HG03196 (cell line): ENCODE data around the gene HOXA7.

Source experiments
- ATAC-seq: cut with Tn5 transposase; IDR thresholded peaks from one replicate; pipeline ENCODE4 v1.9.1; 2021; ENCODE audit not compliant: unreplicated experiment

The HOXA7 gene

DNA sequence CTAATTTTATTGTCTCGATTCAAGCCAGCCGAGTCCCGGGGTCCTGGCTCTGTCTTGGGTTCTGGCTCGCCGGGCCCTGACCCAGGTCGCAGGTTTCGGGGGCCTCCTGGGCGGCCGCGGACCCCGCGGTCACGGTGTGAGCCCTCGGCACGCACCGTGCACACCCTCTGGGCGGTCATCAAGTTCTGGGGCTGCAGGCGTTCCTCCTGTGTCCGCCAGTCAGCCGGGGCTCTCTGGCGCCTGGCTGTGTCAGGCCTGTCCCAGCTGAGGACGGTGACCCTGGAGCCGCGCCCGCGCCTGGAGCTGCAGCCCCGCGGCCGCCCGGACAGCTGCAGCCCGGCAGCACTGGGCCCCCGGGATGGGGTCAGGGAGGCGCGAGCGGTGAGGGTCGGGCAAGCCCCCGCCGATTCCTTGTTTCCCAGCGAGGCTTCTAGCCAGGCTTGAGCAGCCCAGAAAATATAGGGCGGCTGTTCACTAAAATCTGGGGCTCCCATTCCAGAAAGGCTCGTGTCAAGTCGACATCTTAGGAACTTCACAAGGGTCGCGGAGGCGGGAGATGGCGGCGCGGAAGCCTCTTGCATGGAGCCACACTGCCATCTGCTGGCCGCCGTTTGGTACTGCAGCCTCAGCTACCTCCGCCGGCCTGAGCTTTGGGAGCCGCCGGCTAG, 4.2 kb upstream of the HOXA7 start:
- ATAC-seq: no peak

DNA sequence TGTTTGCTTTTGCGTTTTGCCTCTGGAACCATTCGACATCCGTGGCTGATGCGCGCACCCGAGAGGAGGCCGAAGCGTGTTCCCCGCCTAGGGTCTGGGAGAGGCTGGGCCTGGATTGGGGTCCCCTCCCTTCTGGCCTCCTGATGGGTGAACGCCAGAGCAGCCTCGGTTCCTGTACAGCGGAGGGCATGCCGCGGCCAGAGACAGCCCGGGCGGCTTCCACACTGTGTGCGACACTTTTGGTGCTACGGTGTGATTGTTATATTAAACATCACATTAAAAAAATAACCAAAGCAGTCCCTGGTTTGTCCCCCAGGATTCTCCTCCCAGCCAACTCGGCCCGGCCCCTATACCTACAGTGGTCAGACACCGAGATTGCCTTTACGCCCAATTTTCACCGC, 3.7 kb upstream of the HOXA7 start:
- no peak for ATAC-seq

DNA sequence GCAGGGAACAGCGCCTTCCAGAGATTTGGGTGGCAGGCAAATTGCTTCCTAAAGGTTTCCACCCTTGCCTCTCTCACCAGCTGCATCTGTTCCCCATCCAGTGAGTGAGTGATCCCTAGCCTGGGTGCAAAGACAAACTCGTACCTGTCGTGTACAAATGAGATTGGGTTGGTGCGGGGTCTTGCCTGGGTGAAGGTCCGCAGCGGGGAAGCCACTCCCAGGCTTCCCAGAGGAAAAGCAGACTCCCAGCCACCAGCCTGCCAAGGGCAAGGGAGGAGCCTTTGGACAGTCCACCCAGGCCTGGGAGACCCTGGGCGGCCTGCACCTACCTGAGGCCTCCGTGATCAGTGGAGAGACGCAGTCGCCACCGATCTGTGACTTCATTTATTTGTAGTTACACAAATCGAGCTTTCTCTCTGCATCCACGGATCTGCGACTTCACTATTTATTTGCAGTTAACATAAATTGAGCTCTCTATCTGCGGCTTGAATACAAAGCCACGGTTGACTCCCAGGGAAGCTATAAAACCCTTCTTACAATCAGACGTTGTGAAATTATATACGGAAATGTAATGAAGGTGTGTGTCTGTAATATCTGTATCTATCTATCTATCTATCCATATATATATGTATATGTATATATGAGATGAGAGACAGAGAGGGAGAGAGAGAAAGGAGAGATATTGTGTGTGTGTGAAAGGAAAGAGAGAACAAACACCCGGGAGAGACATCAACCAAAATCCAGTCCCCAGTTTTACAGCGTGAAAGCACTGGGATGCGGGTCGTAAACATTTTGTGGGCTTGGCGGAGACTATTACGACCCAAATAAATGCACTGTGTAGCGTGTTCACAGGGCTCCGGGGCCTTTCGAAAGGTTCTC, 3.0 kb upstream of the HOXA7 start:
- ATAC-seq: no peak

DNA sequence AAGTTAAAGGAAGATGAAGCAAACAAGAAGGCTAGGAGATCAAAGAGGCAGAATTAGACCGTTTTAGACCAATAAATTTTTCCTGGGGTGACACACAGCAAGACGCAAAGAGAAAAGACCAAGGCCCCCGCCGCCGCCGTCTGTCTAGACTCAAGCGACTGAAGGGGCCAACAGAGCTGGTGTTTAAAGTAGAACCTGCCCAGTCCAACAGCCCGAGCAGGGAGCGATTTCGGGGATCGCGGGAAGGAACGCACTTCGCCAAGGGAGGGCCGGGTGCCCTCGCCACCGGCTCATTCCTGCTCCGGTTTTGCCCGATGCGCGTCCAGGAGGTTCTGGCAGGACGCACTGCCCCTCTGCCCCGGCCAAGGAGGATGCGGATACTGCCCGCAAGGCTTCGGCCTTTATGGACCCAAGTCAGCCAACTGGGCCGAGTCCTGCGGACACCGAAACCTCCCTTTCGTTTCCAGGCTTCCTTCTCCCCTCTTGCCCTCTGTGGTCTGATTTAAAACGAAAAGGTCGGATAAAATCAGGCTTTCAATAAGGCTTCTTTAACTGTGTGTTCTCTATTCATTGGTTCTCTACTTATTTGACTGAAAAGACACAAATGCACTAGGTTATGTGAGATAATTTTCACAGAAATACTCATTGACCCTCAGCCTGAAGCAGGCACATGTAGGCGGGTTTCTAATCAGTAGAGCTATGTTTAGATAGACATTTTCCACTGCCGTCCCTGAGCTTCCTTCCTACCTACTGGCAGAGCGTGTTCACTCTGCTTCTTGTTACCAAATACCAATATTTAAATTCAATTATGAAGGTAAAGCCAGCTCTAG, 2.2 kb upstream of the HOXA7 start:
- no peak for ATAC-seq

DNA sequence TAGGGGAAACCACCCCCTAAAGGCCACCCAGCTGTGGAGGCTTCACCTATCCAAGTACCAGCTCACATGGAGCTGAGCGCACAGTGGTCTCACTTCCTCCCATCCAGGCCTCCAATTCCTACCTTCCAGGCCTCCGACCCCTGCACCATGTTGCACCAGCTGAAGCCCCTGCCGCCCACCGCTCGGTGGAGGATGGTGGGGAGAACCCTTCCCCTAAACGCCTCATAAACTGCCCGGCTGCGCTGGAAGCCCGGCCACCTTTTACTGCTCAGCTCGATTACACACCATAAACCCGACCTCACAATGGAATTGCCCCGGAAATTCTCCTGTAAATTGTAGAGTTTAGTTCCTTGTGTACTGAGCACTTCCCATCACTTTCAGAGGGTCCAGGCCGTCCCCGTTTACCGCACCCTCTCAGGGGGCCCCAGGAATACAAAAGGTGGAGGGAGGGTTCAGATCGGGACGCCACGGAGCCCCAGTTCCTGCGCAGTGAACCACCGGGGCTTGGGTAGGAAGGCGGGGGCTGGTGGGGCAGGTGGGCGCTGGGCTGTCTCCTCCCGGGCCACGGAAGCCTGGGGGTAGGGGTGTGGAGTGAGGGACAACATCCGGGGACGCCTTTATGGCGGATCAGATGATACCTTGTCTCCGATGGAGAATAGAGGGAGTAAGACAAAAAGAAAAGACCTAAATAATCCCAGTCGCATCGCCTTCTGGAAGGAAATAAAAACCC, 1.4 kb upstream of the HOXA7 start:
- ATAC-seq: no peak

DNA sequence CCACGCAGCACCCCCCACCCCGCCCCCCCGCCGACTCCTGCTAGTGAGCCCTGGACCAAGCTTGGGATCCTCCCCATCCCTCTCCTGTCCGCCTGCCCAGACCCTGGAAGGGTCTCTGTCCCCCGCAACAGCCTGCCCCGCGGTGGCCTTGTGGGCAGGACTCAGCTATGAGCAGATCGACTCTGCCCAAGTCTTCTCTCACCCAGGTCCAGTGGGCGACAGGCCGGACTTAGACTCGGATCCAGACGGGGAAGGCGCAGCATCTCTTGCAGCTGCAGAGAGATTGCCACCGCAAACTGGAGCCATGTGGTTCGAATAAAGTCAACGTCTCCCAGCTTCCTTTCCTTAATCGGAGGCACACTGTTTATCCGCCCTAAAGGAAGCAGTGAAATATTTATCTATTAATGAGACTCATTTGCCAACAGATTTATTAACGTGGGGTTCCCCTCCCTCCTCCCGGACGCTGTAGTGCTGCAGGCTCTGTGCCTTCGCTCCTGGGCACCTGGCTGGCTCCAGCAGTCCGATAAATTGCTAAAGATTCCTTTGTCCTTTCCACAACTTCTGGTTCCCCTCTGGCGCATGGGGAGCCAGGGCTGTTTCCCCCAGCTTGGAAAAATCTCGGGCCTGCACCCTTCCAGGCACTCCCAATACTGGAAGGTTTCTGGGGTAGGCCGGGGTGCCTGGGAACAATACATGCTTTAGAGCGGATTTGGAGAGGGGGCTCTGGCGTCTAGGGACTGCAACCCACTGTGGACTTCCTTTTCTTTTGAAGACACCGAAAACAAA, 634 bp upstream of the HOXA7 start:
- ATAC-seq: no peak

DNA sequence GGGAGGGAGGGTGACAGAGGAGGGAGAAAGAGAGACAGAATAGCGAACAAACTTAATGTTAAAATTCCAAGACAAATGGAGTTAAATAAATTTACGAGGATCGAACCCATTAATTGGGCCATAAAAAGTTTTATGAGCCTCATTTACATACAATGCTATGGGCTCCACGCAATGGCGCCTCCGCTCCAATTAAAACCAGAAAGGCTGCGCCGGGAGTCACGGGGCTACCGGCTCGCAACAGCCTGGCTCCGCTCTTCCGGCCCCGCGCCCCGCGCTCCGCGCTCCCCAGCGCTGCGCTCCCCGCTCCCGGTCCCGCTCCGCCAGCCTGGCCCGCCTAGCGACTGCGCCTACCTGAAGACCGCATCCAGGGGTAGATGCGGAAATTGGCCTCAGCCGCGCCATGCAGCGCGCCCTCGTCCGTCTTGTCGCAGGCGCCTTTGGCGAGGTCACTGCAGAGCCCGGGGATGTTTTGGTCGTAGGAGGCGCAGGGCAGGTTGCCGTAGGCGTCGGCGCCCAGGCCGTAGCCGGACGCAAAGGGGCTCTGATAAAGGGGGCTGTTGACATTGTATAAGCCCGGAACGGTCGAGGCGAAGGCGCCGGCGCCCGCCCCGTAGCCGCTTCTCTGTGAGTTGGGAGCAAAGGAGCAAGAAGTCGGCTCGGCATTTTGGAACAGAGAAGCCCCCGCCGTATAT, 513 bp downstream of the HOXA7 start:
- no peak for ATAC-seq

DNA sequence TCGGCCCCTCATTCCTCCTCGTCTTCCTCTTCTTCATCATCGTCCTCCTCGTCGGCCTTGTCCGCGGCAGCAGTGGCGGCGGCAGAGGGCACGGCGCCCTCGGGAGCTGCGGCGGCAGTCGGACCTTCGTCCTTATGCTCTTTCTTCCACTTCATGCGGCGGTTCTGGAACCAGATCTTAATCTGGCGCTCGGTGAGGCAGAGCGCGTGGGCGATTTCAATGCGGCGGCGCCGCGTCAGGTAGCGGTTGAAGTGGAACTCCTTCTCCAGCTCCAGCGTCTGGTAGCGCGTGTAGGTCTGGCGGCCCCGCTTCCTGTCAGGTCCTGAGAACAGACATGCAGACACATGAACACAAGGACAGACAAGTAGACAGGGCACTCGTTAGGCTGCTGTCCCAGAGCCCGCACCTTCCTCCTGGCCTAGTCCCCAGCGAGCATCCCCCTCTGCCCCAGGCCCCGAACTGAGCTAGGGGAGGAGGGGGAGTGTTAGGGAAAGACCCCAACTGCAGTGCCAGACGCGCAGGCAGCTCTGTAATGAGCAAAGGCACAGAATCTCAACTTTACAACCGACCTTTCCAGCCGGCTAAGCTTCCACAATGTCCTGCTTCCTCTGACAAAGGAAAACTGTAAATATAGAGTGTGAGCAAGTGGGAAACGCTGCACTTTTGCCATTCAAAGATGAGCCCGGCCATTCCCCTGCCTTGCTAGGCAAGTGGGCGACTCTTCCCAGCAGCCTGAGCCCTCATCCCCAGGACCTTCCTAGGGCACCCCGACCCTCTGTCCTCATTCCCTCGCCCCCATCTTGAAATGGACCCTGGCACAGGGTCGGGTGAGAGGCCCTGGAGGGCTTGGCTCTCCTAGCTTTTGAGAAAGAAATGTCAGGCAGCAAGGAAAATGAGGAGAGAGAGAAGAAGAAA, 1.3 kb downstream of the HOXA7 start:
- ATAC-seq: no peak

DNA sequence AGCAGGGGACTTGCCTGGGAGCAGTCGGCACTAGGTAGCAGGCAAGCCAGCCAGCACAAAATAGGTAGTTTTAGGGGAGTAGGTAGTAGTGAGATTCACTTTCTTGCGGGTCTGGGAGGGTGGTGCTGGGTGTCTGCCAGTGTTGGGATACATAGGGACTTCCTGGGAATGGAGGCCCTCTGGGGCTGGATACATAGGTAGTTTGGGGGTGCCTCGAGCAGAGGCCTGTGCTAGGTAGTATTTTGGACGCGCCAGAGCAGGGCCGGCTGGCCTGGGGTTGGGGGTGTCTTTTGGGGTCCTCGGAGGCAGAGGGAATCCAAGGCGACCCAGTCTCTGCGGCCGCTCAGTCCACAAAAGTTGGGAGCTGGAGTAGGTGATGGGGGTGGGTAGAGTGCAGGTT, 2.1 kb downstream of the HOXA7 start:
- ATAC-seq: no peak

DNA sequence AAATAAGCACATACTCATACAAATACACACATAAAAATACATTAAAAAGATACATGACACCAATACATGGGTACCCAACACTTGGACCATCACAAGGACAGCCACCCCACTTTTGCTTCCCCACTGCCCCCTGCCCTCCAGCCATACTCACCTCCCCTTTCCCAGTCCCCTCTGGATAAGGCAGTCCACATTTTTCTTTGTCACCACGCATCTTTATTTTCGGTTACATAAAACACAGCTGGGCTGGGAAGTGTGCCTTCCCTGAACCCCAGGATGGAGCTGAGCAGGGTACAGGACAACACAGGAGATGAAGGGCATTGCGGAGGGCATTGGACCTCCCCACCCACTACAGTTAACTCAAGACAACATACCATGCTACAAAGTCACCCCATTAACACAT, 2.9 kb downstream of the HOXA7 start:
- no peak for ATAC-seq

DNA sequence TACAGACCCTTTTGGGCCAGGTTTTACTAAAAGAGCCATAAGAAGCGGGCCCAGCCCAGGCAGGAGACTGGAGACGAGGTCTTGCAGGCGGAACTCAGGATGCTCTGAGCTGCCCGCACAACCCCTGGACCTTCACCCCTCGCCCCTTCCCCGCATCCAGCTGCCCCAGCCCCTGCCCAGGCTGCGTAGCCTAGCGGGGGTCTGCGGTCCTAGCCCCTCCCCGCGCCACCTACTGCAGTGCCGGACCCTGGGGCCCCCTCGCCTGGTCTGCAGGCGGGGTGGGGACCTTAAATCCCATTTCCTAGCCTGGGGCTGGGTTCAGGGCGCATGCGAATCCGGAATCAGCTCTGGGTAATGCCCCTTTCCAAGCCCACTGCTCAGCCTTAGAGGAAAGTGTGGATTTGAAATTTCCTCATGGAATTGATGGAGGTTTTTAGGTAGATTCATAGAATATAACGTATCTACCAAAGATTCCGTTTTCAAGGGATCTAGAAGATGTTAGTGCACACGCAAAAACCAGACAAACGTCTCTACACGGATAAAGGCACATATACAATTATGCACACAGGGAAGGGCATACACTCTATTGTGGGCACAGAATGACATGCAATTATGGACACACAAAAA, 3.5 kb downstream of the HOXA7 start:
- no peak for ATAC-seq

DNA sequence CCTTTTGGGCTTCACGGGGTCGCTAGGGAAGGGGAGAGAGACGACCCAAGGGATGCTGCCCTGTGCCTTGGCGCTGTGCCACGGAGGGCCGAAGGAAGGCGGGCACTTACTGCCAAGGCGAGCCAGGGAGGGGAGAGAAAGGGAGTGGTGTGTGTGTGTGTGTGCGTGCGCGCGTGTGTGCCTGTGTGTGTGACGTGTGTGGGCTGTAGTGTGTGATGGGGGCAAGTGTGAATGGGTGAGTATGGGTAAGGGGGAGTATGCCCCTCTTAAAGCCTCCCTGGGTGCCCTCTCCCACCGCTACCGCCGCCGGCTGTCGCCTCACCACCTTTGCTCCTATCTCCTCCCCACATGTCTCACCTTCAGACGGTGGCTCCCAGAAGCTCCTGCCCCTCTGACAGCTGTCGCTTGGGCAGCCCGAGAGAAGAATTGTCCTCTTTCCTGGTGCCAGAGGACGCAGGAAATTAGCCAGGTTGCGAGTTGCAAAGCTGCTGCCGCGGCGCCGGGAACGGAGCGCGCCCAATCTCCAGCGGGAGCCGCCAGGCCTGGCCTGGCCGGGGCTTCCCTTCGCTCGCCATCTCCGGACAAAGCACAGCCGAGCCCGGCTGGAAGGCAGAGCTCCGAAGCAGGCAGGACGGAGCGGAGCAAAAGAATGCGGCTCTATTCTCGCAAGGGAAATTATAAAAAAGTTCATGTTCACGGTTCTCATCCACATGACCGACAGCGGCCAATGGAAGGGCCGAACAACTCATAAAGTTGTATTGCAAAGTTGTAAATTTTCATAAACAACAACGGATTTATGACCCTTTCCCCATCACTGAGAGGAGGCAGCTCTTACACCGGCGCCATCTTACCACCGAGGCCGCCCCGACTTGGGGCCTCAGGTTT, 4.3 kb downstream of the HOXA7 start, which contains the start of gene HOXA3:
Gene HOXA3, minus strand, starts transcription at position 653 of the 885 bp plus-strand sequence. CDS start 41,943 bp downstream, outside the sequence.
- no peak for ATAC-seq

DNA sequence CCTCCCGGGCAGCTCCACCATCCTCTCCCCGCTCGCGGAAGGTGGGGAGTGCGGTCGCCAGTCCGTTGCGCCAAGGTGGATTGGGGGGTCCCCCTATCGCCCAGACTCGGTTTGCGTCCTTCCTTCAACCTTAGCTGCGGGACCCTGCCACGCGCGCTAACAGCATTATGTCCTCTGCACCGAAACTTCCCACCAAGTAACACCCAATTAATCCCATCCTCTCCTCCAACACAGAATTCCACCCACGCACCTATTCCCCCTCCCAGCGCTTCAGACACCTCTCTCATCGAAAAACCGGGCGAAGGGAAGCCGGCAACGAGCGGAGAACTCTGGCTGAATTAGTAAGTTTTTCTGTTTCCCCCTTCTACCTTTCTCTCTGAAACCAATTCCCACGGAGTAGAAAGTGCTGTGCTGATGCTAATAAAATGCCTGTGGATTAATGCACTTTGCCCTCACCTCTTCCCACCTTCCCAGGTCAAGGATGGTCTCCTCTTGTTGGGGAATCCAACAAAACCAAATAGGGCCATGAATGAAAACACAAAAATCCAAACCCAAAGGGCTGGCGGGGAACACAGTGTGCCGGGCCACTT, 5.0 kb downstream of the HOXA7 start:
- no peak for ATAC-seq

DNA sequence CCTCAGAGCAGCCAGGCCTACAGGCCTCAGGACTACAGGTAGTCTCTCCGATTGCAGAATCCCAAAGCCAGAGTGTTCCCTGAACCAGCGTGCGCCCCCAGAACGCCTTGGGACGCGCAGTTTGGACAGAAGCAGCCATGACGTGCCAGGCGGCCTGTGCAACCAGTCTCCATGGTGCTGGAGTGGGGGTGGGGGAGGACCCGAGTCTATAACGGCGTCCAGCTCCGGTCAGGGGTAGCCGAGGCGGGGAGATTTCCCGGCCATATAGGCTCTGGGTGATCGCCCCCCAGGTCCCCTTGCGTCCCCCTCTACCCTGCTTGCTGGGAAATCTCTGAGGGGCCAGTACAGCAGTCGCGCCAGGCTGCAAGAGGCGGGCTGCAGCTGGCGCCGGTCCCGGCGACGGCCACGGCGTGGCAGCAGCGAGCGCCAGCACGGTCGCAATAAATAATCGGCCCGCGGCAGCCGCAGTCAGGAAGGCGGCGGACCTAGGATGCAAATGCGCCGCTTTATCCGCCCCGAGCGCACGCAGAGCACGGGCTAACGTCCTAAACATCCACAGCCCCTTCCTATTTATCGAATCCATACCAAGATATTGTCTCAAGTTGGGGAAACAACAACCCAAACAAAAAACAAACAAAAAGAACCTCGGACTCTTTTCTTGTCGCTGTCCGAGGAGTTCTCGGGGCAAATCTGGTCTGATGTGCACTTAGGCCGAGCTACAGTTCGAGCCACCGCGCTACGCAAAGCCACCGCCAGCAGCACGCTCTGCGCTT, 5.7 kb downstream of the HOXA7 start:
- ATAC-seq: peak; percentile 54

DNA sequence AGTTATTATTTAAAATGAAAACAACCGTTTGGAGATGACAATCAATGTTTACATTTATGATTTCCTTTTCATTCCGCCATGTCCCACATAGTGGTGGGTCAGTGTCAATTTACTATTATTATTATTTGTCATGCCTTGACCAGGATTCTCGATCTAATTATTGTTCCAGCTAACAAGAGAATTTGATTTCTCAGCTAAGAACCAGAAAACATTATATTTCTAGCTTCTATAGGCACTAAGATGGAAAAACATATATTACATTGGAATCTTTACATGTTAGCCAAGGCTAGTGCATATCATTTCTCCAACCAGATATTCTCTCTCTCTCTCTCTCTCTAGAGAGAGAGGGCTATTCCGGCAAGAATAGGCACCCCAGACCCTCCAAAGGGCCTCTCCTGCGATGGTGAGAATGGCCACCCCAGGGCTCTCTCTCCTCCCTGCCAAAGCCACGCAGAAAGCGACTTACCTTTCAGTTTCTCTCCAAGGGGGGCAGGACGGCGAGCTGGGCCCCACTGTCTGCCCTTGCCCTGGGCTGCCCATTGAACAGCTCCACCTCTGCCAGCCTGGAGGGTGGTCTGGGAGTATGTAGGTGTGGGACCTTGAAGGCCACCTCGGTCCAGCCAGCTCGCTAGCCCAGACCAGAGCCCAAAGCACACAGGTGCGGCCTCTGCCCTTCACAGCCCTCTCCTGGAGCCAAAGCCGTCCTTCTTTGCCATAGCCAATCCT, 6.5 kb downstream of the HOXA7 start:
- no peak for ATAC-seq
